Endothelial cell of umbilical vein (primary cell): Measurements from ENCODE around the gene MFAP4. TPM values are rescaled to one million over a fixed set of nuclear protein-coding genes. Genes with fewer than 3 reads are reported as not detected.

Experiments used
- BruUV-seq: library from RNA; stranded (reverse); fragments of 400-500 nt; replicated peaks from 2 replicates; lab custom pipeline; 2021; lab: Mats Ljungman, UMichigan
- CTCF ChIA-PET: fragments of 300-600, 350-600 bp; sonication (Branson Sonifier 250); formaldehyde crosslinking; loops from one replicate; lab custom pipeline; 2021; ENCODE audit warnings: antibody characterized with exemption, inconsistent platforms; lab: Charles Lee
- POLR2A ChIA-PET: fragments of 300-600, 350-600 bp; sonication (Branson Sonifier 250); formaldehyde crosslinking; loops from one replicate; lab custom pipeline; 2021; ENCODE audit warnings: antibody characterized with exemption, inconsistent platforms; lab: Charles Lee
- DNase-seq: peaks from one replicate; pipeline ENCODE4 v3.0.0-alpha.2; 2011; ENCODE audit warnings: low read depth, low spot score
- FAIRE-seq: peaks from 2 replicates; lab custom pipeline; 2011; peaks lifted over from hg19 to GRCh38; lab: Jason Lieb, UNC
- H2AFZ ChIP-seq: 2 replicates; pipeline ENCODE4 v1.6.0; 2012; ENCODE audit warnings: low read depth, low read length, control low read depth, inconsistent platforms
- H3K27ac ChIP-seq: 2 replicates; pipeline ENCODE4 v1.5.1; 2011; ENCODE audit warnings: low read depth, mild to moderate bottlenecking, control low read depth, low read length, moderate library complexity; ENCODE audit not compliant: insufficient read depth
- H3K27me3 ChIP-seq, 2 experiments: 2 replicates each; pipeline versions ENCODE4 v1.6.0 to v1.6.1; 2011; ENCODE audit warnings: low read length in 2 of 2, mixed read lengths in 1 of 2; ENCODE audit not compliant: control insufficient read depth in 2 of 2, insufficient read depth in 2 of 2
- H3K36me3 ChIP-seq, 2 experiments: 2 replicates in 1 of 2; 3 replicates in 1 of 2; pipeline ENCODE4 v1.5.1; 2011; ENCODE audit warnings: low read length in 2 of 2, mild to moderate bottlenecking in 1 of 2, moderate library complexity in 1 of 2; ENCODE audit not compliant: control insufficient read depth in 2 of 2, insufficient read depth in 2 of 2; ENCODE audit errors: extremely low read depth in 1 of 2
- H3K4me1 ChIP-seq: 3 replicates; pipeline ENCODE4 v1.5.1; 2011; ENCODE audit warnings: mild to moderate bottlenecking, low read length; ENCODE audit not compliant: control insufficient read depth, insufficient read depth; ENCODE audit errors: extremely low read depth
- H3K4me2 ChIP-seq: 2 replicates; pipeline ENCODE4 v1.6.1; 2011; ENCODE audit warnings: low read length, control low read depth, mixed read lengths; ENCODE audit not compliant: insufficient read depth
- H3K4me3 ChIP-seq, 3 experiments: fragments of 200-600 bp in 1 of 3; sonication (generic), shearing (Covaris generic) in 1 of 3; replicated peaks in 1 of 3; 2 replicates each; pipeline ENCODE4 v1.5.1; 2011 to 2016; ENCODE audit warnings: control low read depth in 3 of 3, low read length in 3 of 3, mild to moderate bottlenecking in 2 of 3, inconsistent platforms in 1 of 3, low read depth in 1 of 3, moderate library complexity in 1 of 3; ENCODE audit not compliant: insufficient read depth in 1 of 3
- H3K79me2 ChIP-seq: 2 replicates; pipeline ENCODE4 v1.6.0; 2012; ENCODE audit warnings: low read length, inconsistent platforms; ENCODE audit not compliant: control insufficient read depth, insufficient read depth
- H3K9ac ChIP-seq: replicated peaks from 2 replicates; pipeline ENCODE3; 2011; ENCODE audit warnings: low read length, control low read depth; ENCODE audit not compliant: insufficient read depth; ENCODE audit errors: extremely low read depth
- H3K9me1 ChIP-seq: replicated peaks from 3 replicates; pipeline ENCODE4 v1.6.0; 2011; ENCODE audit warnings: mild to moderate bottlenecking, low read length; ENCODE audit not compliant: control insufficient read depth, insufficient read depth; ENCODE audit errors: extremely low read depth
- H3K9me3 ChIP-seq: replicated peaks from 2 replicates; pipeline ENCODE4 v1.5.1; 2012; ENCODE audit warnings: low read length, inconsistent platforms; ENCODE audit not compliant: control insufficient read depth, insufficient read depth
- H4K20me1 ChIP-seq: replicated peaks from 2 replicates; pipeline ENCODE3; 2011; ENCODE audit warnings: mild to moderate bottlenecking, low read length; ENCODE audit not compliant: control insufficient read depth, insufficient read depth; ENCODE audit errors: extremely low read depth
- CTCF ChIP-seq, 2 donors: IDR thresholded peaks; 1 replicate in 1 of 2; 2 replicates in 1 of 2; pipeline ENCODE4 v1.5.1; 2011; ENCODE audit warnings: low read length in 2 of 2, mild to moderate bottlenecking in 2 of 2, moderate library complexity in 2 of 2, control low read depth in 1 of 2, inconsistent platforms in 1 of 2, low read depth in 1 of 2; ENCODE audit not compliant: insufficient read depth in 1 of 2; ENCODE audit errors: extremely low read depth in 1 of 2
- EZH2 ChIP-seq: IDR thresholded peaks from 2 replicates; pipeline ENCODE4 v1.6.1; 2012; ENCODE audit warnings: borderline replicate concordance, low read depth, mild to moderate bottlenecking, moderate library complexity, low read length, inconsistent platforms; ENCODE audit not compliant: severe bottlenecking
- FOS ChIP-seq: IDR thresholded peaks from 2 replicates; pipeline ENCODE4 v1.6.1; 2011; ENCODE audit warnings: mild to moderate bottlenecking, low read length, moderate library complexity, borderline replicate concordance; ENCODE audit not compliant: insufficient read depth
- GATA2 ChIP-seq: IDR thresholded peaks from 2 replicates; pipeline ENCODE4 v1.7.0; 2011; ENCODE audit warnings: low read depth, mild to moderate bottlenecking, moderate library complexity, mixed read lengths, low read length; ENCODE audit not compliant: insufficient read length, insufficient read depth
- JUN ChIP-seq: IDR thresholded peaks from 2 replicates; pipeline ENCODE4 v1.6.1; 2011; ENCODE audit warnings: borderline replicate concordance, low read depth; ENCODE audit not compliant: insufficient read length, insufficient read depth
- MAX ChIP-seq: IDR thresholded peaks from 2 replicates; pipeline ENCODE4 v1.6.1; 2011; ENCODE audit not compliant: insufficient read depth, insufficient read length
- MYC ChIP-seq: IDR thresholded peaks from one replicate; pipeline ENCODE4 v1.6.1; 2011; ENCODE audit warnings: mild to moderate bottlenecking, low read depth, low read length
- POLR2A ChIP-seq: IDR thresholded peaks from 2 replicates; pipeline ENCODE4 v1.6.1; 2012; ENCODE audit warnings: low read depth, mild to moderate bottlenecking, control low read depth, low read length
- POLR2AphosphoS5 ChIP-seq: IDR thresholded peaks from 2 replicates; pipeline ENCODE4 v1.6.1; 2012; ENCODE audit warnings: low read depth, mild to moderate bottlenecking, control low read depth, low read length, moderate library complexity; ENCODE audit not compliant: insufficient read depth
- dilution Hi-C: fragments of 300-500 bp; cut with MboI; formaldehyde crosslinking; loops from one replicate; pipeline ENCODE4 v1.15.0; 2019; ENCODE audit warnings: low sequenced_read_pairs; ENCODE audit not compliant: extremely low pct_ligation_motif_present
- intact Hi-C: fragments of 100-400 bp; cut with micrococcal nuclease; formaldehyde crosslinking; loops from one replicate; pipeline ENCODE4 v1.10.0; 2022
- polyA plus RNA-seq, 4 experiments: library from polyadenylated mRNA; depleted of rRNA in 3 of 4; stranded (reverse) in 3 of 4; unstranded in 1 of 4; fragments of >200 nt; gene quantifications; 2 replicates each; pipeline versions ENCODE4 v1.2.1 to v1.2.3, GENCODE V29; 2011 to 2012; ENCODE audit warnings: missing spikeins in 1 of 4
- total RNA-seq: library from RNA; stranded (reverse); gene quantifications from 2 replicates; pipeline ENCODE4 v1.2.3, GENCODE V29; 2021

The MFAP4 gene
- total and polyA plus RNA-seq, 2 donors (not counting 3 experiments of a cell fraction or from before 2014, with no cell fraction given), result not detected

- CTCF ChIA-PET, result interaction anchor here (0.5 to 3.8 kb wide), 8 partner anchors 9 to 1425 kb away, joined by 3 to 34 read pairs (median 3); partner anchors contain the start of gene MAPK7
- Histone ChIP-seq H3K4me3 (no peak overlapping the region), H4K20me1 (no peaks in the 10 kb centered on the region), H3K27me3 (no peaks in the 10 kb centered on the region), H3K79me2 (no peaks in the 10 kb centered on the region), H3K4me2 (no peak overlapping the region), H3K36me3 (no peaks in the 10 kb centered on the region), H2AFZ (no peak overlapping the region), H3K9me1 (no peaks in the 10 kb centered on the region), H3K4me1 (peaks cover 8% of the 10 kb centered on the region), H3K9ac (no peak overlapping the region), H3K27ac (no peak overlapping the region), H3K9me3 (no peaks in the 10 kb centered on the region)
- no TSS peak for BruUV-seq
- POLR2A ChIA-PET, result no interaction called here
- TF ChIP-seq MAX (no peak), EZH2 (no peak), POLR2A (no peak), CTCF (IDR thresholded peaks at IDR 0.05; ENCODE audit: extremely low read depth in 1 of 2, insufficient read depth in 1 of 2, low read depth in 1 of 2, low read length in 2 of 2) (no peak), FOS (no peak), POLR2AphosphoS5 (no peak), GATA2 (no peak), JUN (no peak), MYC (no peak)
- no peak for FAIRE-seq
- intact Hi-C loops (no loop called here), dilution Hi-C loops (no loop called here)
- DNase-seq, result no peak
These were observed 22.1 kb downstream of the MFAP4 start for GRCh38 chr17:19364699-19365498.
